GM21737 (cell line): ENCODE data around the gene PPP1R36.
"Not testable (repeated sequence)": the region's sequence is repeated elsewhere in the genome, so short reads cannot be mapped to it uniquely, and the experiment has no call there.

Experiments
- ATAC-seq: cut with Tn5 transposase; IDR thresholded peaks from one replicate; pipeline ENCODE4 v1.9.1; 2021; ENCODE audit warnings: mild to moderate bottlenecking, moderate library complexity; ENCODE audit not compliant: unreplicated experiment

The PPP1R36 gene

GRCh38 chr14:64563696-64564095 is 13.9 kb downstream of the PPP1R36 start:
- no peak for ATAC-seq

- ATAC-seq = no peak
Observed at GRCh38 chr14:64566651-64567122, 16.9 kb downstream of the PPP1R36 start.

GRCh38 chr14:64569138-64569631 is 19.4 kb downstream of the PPP1R36 start:
- no peak for ATAC-seq

GRCh38 chr14:64569646-64570045 is 19.9 kb downstream of the PPP1R36 start:
- not testable (repeated sequence) for ATAC-seq

GRCh38 chr14:64572386-64573104 is 22.8 kb downstream of the PPP1R36 start:
- ATAC-seq = no peak

- ATAC-seq = no peak
Observed at GRCh38 chr14:64573109-64573508, 23.3 kb downstream of the PPP1R36 start.

- ATAC-seq = no peak
Observed at GRCh38 chr14:64574371-64575107, 24.8 kb downstream of the PPP1R36 start.

- ATAC-seq = no peak
Observed at GRCh38 chr14:64577211-64577610, 27.4 kb downstream of the PPP1R36 start.

- ATAC-seq = no peak
Observed at GRCh38 chr14:64580467-64580866, 30.7 kb downstream of the PPP1R36 start.

- no peak for ATAC-seq
Observed at GRCh38 chr14:64581363-64581762, 31.6 kb downstream of the PPP1R36 start.

- no peak for ATAC-seq
Observed at GRCh38 chr14:64581817-64582216, 32.1 kb downstream of the PPP1R36 start.

- ATAC-seq = no peak
Observed at GRCh38 chr14:64584190-64584589, 34.4 kb downstream of the PPP1R36 start.

GRCh38 chr14:64591809-64592208 is 42.0 kb downstream of the PPP1R36 start:
- ATAC-seq = no peak

- no peak for ATAC-seq
Observed at GRCh38 chr14:64594438-64594837, 44.7 kb downstream of the PPP1R36 start.

- peak; percentile 69 for ATAC-seq
Observed at GRCh38 chr14:64598404-64598803, 48.6 kb downstream of the PPP1R36 start.

GRCh38 chr14:64601571-64601970 is 51.8 kb downstream of the PPP1R36 start:
- ATAC-seq = no peak

- ATAC-seq = no peak
Observed at GRCh38 chr14:64602826-64603225, 53.1 kb downstream of the PPP1R36 start.

- ATAC-seq = no peak
Observed at GRCh38 chr14:64604001-64604400, 54.2 kb downstream of the PPP1R36 start.

- no peak for ATAC-seq
Observed at GRCh38 chr14:64604881-64605280, 55.1 kb downstream of the PPP1R36 start.

- ATAC-seq = no peak
Observed at GRCh38 chr14:64605926-64606685, 56.3 kb downstream of the PPP1R36 start.

GRCh38 chr14:64610049-64610746 is 60.4 kb downstream of the PPP1R36 start:
- ATAC-seq = no peak
